NCI-H345 treated with DMSO at 0.1 percent for 48 hours (cell line): ENCODE results near the gene TLK2.
"Not testable (repeated sequence)": the region's sequence is repeated elsewhere in the genome, so short reads cannot be mapped to it uniquely, and the experiment has no call there.

Experiments
- DNase-seq: peaks from one replicate; lab custom pipeline; 2025; ENCODE audit not compliant: unreplicated experiment; lab: John Stamatoyannopoulos, UW

TLK2 gene

GRCh38 chr17:62599964-62600657 is 121.5 kb downstream of the TLK2 start:
- no peak for DNase-seq

GRCh38 chr17:62600805-62601204 is 122.2 kb downstream of the TLK2 start:
- DNase-seq = no peak

DNA sequence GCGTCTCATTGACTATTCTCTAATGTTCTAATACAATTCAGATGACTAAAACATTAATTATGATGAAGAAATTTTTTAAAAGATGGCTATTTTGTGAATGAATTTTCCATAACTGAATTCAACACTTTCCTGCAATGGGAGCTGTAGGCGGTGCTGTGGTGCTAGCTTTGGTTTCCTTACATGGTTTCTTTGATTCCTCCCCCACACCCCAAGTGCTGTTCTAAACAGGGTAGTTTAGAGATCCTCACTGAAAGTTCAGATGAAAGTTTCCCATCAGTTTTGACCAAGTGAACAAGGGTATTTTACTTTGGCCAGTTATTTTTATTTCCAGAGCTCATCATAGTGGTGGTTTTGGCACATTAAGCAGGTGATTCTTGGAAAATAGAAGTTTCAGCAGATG is 122.8 kb downstream of the TLK2 start:
- DNase-seq = no peak

DNA sequence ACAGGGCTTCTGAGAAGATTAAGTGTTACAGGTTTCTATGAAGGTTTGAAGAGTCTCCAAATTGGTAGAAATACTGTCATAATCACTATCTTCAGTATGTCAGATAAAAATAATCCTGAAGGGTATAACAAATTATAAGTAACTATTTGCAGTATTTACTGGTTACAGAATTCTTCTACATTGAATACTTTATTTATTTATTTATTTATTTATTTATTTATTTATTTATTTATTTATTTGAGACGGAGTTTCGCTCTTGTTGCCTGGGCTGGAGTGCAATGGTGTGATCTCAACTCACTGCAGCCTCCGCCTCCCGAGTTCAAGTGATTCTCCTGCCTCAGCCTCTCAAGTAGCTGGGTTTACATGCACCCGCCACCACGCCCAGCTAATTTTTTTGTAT is 125.2 kb downstream of the TLK2 start:
- not testable (repeated sequence) for DNase-seq

- no peak for DNase-seq
Observed at GRCh38 chr17:62605588-62605987, 127.0 kb downstream of the TLK2 start.

DNA sequence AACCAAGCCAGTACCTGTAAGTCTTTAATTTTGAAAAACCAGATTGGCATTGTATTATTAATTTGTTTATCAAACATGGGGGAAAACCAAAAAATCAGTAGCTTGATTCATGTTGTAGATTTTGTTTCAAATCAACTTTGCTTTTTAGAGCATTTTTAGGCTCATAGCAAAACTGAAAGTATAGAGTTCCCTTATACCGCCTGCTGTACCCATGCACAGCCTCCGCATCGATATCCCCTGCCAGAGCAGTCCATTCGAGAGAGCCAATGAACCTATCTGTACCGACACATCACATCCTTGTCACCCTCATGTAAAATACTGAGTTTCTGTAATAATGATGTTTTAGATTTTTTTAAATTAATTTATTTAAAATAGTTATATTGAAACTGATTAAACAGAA is 132.7 kb downstream of the TLK2 start:
- no peak for DNase-seq

DNA sequence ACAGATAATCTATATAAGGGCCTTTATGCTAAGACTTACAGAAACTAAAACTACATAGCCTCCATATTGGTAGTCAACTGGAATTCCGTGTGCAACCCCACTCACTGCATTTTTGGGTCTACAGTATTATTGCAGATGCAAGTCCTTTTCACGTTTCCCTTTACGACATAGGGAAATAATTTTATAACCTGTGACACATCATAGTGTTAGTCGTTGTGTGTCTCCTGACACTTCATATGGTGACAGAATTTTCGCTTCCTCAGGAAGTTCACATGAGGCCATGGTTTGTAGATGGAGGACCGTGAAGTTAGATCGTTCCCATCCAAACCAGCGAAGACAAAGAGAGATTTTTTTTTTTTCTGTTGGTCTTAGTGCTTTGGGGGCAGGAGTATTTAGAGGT is 133.1 kb downstream of the TLK2 start:
- no peak for DNase-seq

DNA sequence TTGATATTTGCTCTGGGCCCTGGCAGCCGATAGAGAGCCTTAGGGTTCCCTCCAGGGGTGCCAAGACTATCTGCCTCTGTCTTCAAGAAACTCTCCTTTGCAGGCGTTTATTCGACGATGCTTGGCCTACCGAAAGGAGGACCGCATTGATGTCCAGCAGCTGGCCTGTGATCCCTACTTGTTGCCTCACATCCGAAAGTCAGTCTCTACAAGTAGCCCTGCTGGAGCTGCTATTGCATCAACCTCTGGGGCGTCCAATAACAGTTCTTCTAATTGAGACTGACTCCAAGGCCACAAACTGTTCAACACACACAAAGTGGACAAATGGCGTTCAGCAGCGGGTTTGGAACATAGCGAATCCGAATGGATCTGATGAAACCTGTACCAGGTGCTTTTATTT is 133.7 kb downstream of the TLK2 start:
- not testable (repeated sequence) for DNase-seq

GRCh38 chr17:62613095-62613494 is 134.5 kb downstream of the TLK2 start:
- not testable (repeated sequence) for DNase-seq

GRCh38 chr17:62614142-62614541 is 135.5 kb downstream of the TLK2 start:
- no peak for DNase-seq

- DNase-seq = no peak
Observed at GRCh38 chr17:62615503-62615902, 136.9 kb downstream of the TLK2 start.

DNA sequence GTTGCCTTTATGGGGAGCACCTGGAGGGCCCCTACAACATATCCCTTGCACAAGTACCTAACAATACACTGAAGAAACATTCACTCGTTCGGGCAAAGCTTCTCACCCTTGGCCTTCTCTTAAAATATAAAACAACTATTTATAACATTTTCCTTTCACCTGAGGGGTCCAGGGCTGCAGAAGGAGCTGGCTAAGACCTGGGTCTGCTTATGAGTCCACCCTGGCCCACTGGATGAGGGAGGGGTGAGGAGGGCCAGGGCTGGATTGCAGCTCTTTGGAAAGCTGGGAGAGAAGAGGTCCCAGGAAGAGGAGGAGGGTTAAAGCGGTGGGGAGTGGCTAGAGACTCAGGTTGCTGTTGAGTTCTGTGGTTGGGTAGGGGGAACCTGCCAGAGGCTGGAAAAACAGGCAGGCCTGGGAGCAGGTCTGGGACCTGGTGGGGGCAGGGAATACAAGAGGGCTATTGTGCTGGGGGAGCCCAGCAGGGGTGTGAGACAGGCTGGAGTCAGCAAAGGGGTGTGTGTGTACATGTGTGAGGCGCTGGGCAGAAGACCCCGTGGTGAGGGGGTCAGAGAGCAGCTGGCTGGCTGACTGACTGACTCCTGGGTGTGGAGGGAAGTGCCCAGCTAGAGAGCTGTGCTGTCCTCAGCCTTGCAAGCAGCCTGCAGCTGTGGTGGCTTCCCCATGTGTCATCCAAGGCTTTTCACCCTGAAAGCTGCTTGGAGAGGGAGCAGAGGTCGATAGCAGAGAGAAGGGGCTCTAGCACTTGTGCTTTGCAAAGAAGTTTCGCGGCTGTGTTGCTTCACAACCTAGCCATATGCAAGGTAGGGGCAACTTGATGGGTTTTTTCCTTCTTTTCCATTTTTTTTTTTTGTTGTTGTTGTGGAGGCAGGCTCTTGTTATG is 138.6 kb downstream of the TLK2 start:
- DNase-seq = no peak

- no peak for DNase-seq
Observed at GRCh38 chr17:62617894-62618472, 139.4 kb downstream of the TLK2 start.

DNA sequence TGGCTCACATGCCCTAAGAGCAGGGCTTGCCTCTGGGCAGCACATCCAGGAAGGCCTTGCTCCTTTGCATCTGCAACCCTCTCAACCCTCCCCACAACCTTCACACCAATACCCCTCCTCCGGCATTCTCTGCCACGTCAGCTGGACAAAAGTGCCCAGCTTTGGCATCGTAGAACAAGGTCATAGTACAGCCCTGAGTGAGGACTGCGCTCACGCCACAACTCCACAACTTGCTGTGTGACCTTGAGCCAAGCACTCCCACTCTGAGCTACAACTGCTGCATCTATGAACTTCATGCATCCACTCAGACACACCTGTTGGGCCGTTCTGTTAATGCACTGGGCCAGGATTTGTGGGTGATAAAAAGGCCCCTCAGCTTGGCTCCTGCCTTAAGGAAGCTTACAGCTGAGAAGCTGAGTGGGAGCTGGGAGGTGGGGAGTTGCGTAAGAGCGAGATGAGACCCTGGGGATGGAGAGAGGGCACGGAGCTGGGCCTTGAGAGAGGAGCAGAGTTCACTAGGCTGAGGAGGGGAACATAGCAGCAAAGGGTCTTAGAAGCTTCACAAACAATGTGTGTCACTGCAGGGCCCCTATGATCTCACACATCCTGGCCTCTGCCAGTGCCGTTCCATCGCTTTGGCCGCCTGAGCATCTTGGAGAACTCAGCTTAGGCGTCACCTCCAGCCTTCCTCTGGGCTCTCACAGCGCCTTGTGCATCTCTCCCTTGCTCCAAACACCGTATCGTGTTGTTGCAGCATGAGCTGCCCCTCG is 140.2 kb downstream of the TLK2 start:
- DNase-seq = no peak

GRCh38 chr17:62619417-62620155 is 141.0 kb downstream of the TLK2 start:
- DNase-seq = no peak

DNA sequence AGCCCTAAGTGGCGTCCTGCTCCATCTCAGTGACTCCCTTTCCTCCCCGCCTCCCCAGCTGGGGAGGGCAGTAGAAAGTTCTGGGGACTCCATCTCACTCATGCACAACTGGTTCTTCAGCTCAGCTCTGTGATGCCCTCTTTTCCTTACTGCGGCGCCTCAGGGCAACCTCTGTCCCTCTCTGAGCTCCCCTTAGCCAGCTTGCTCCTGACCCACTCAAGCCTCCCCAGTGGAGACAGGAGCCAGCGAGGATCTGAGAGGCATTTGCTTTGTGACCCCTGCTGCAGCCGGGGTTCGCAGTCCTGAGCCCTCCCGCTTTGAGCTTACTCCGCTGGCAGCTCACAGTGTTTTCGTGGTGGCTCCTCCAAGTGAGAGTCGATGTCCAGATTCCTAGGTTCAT is 142.6 kb downstream of the TLK2 start:
- no peak for DNase-seq

DNA sequence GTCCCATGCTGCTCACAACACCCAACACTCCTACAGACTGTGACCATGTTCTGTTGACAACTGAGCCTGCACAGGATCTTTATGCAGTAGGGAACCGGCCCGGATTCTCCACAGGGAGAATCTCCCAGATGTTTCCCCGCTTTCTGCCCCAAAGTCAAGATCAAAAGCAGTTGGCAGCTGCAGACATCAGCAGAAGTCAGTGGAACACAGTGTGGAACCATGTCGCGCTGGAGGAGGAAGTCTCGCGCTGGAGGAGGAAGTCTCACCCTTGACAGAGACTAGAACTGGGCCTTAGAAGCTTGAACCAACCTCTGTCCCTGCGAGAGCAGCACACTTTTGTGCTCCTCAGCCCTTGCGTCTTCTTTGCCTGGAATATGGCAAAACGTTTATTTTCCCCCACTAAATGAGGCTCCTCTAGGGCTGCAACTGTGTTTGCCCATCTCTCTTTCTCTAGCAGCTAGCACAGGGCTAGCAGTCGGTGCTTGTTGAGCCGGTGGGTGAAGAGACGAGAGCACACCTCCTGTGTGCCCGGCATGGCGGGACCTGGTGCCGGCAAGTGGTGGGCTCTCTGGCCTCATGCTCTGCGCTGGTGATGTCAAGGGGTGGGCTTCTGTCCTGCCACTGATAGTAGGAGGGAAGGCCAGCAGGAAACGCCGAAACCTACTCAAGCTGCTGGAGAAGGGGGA is 146.7 kb downstream of the TLK2 start:
- DNase-seq = no peak

GRCh38 chr17:62625870-62626200 is 147.2 kb downstream of the TLK2 start:
- no peak for DNase-seq

GRCh38 chr17:62626719-62627218 is 148.1 kb downstream of the TLK2 start:
- DNase-seq = no peak
